ENCODE data around the gene CECR2. TPM values are rescaled to one million over a fixed set of nuclear protein-coding genes. Genes with fewer than 3 reads are reported as not detected.

CECR2 gene
- total and polyA plus RNA-seq, 10 of the 15 experiments (the other 5 are each of a cell fraction or from before 2014, with no cell fraction given): 0.01 to 0.08 (median 0.01) TPM; not detected in 7

- H3K9me3 ChIP-seq (replicated peaks; ENCODE audit: control insufficient read depth, insufficient read depth, low read length): no peaks in the 10 kb centered on the region
- H3K27me3 ChIP-seq (replicated peaks in 1 of 2; ENCODE audit: control insufficient read depth in 2 of 2, insufficient read depth in 2 of 2, low read length in 1 of 2): no peaks in the 10 kb centered on the region
- DNase-seq (ENCODE audit: low read depth, low spot score): peak; percentile 57
- no peaks in the 10 kb centered on the region for H4K20me1 ChIP-seq (ENCODE audit: control insufficient read depth, insufficient read depth)
- RAD21 ChIA-PET (ENCODE audit: unreplicated experiment): interaction anchor here (0.6 to 4.4 kb wide), 39 partner anchors 8 to 585 kb away, joined by 3 to 88 read pairs (median 5); partner anchors contain the start of gene ADA2
- SMC1A ChIA-PET (ENCODE audit: uncharacterized antibody, unreplicated experiment): interaction anchor here (0.6 to 2.4 kb wide), 31 partner anchors 8 to 584 kb away, joined by 3 to 64 read pairs (median 5); partner anchors contain the start of gene ADA2
- peak; percentile 49 for FAIRE-seq
- H3K27ac ChIP-seq (ENCODE audit: control insufficient read depth, insufficient read depth): no peak overlapping the region
- H2AFZ ChIP-seq (ENCODE audit: control insufficient read depth, low read depth, low read length): no peak overlapping the region
- CTCF ChIA-PET: interaction anchor here (0.6 to 7.1 kb wide), 56 partner anchors 8 to 585 kb away, joined by 3 to 157 read pairs (median 4); partner anchors contain the start of gene ADA2
- ATAC-seq: peak; percentile 97
- no peak for TF ChIP-seq EED (IDR thresholded peaks at IDR 0.05; ENCODE audit: low read depth)
- TF ChIP-seq RAD21 (IDR thresholded peaks at IDR 0.05; ENCODE audit: insufficient read depth, low read depth, low read length): peak; percentile 94
- TF ChIP-seq CBX5 (IDR thresholded peaks at IDR 0.05; ENCODE audit: low read depth): no peak
- peak; percentile 96 for TF ChIP-seq SMC3 (IDR thresholded peaks at IDR 0.05; ENCODE audit: borderline replicate concordance, low read length)
- TF ChIP-seq RCOR1 (conservative IDR thresholded peaks at IDR 0.05; ENCODE audit: low read depth, low read length): no peak
- TF ChIP-seq REST (IDR thresholded peaks at IDR 0.05; ENCODE audit: low read depth, low read length): no peak
- no peak for TF ChIP-seq GATAD2B (conservative IDR thresholded peaks at IDR 0.05; ENCODE audit: low read depth)
- no peak for TF ChIP-seq HSF1 (IDR thresholded peaks at IDR 0.05; ENCODE audit: low read depth, low read length)
- TF ChIP-seq NFYB (IDR thresholded peaks at IDR 0.05; ENCODE audit: insufficient read depth, low read depth, low read length): no peak
- no peak for TF ChIP-seq BCL11A (IDR thresholded peaks at IDR 0.05; ENCODE audit: low read depth, low read length)
- peak; percentile 61 to 88 (median 61); a peak in 5 of 6 replicates for TF ChIP-seq CTCF (IDR thresholded peaks at IDR 0.05 in 2 of 3, conservative IDR thresholded peaks at IDR 0.05 in 1 of 3; ENCODE audit: control insufficient read depth in 2 of 3, extremely low read depth in 1 of 3, insufficient read depth in 1 of 3, low read depth in 3 of 3, low read length in 3 of 3)
- no peak for TF ChIP-seq IRF4 (IDR thresholded peaks at IDR 0.05; ENCODE audit: low read depth, low read length)
- TF ChIP-seq USF2 (IDR thresholded peaks at IDR 0.05; ENCODE audit: borderline replicate concordance, low read depth, low read length): no peak
- TF ChIP-seq NRF1 (conservative IDR thresholded peaks at IDR 0.05; ENCODE audit: low read depth, low read length): no peak
- TF ChIP-seq ZNF24 (IDR thresholded peaks at IDR 0.05): 0 out of 2 replicates have a peak, but pooled peaks have one; percentile 8
- no peak overlapping the region for H3K9ac ChIP-seq (ENCODE audit: control insufficient read depth, insufficient read depth, low read length)
- intact Hi-C loops (cut with micrococcal nuclease; ENCODE audit: unreplicated experiment) (loop anchor here (1.0 to 5.0 kb wide), 6 partner anchors 244 to 584 kb away; no protein-coding TSS in a partner anchor), in situ Hi-C loops (cut with MboI) (loop anchor here (5.0 kb wide), 3 partner anchors 329 to 584 kb away; no protein-coding TSS in a partner anchor)
- POLR2A ChIA-PET: interaction anchor here (0.7 kb wide), 1 partner anchor 39 kb away, joined by 4 read pairs; no protein-coding TSS in a partner anchor
- H3K36me3 ChIP-seq (ENCODE audit: control insufficient read depth in 2 of 2, insufficient read depth in 2 of 2, low read length in 1 of 2): no peaks in the 10 kb centered on the region
- H3K4me2 ChIP-seq (ENCODE audit: control insufficient read depth, insufficient read depth): no peak overlapping the region
- H3K4me1 ChIP-seq (ENCODE audit: control insufficient read depth, insufficient read depth, low read length): no peaks in the 10 kb centered on the region
- no TSS peak for BruUV-seq (replicated peaks)
- WGBS (ENCODE audit: insufficient coverage, insufficient replicate concordance, low lambda C conversion rate, missing lambda C conversion rate): 15% methylated on average over 12 of the region's 12 CpGs
- no peaks in the 10 kb centered on the region for H3K79me2 ChIP-seq (ENCODE audit: control insufficient read depth, insufficient read depth, low read length)
- H3K4me3 ChIP-seq: no peak overlapping the region
Observed at GRCh38 chr22:17501679-17502285, 132.5 kb downstream of the CECR2 start.
